GM12892 (cell line): ENCODE measurements around the gene MYO1E.
A peak's percentile ranks its signal among the peaks of the same experiment; 100 is the strongest.

Experiments used
- POLR2A ChIP-seq: IDR thresholded peaks from 2 replicates; pipeline ENCODE4 v1.6.1; 2011; ENCODE audit warnings: low read depth, low read length, control low read depth
- POLR2AphosphoS5 ChIP-seq: IDR thresholded peaks from 2 replicates; pipeline ENCODE4 v1.6.1; 2011; ENCODE audit warnings: low read depth, low read length, control low read depth

- TF ChIP-seq POLR2A (0 out of 2 replicates have a peak, but pooled peaks have one; percentile 8), POLR2AphosphoS5 (no peak)
These were observed 166.0 kb downstream of the MYO1E start, which contains the start of gene LDHAL6B for GRCh38 chr15:59206623-59207183.
